Measurements from ENCODE around the gene TMEM175.

GRCh38 chr4:973431-974397 is 41.5 kb downstream of the TMEM175 start, which contains the start of gene DGKQ:
- no peak for TF ChIP-seq POLR2A (IDR thresholded peaks at IDR 0.05)
- no peak for TF ChIP-seq CTCF (IDR thresholded peaks at IDR 0.05)

Data from lower leg skin (tissue), 3 donors.